Glutamatergic neuron (in vitro differentiated cells): ENCODE data around the gene SULT6B1. TPM values are rescaled to one million over a fixed set of nuclear protein-coding genes. Genes with fewer than 3 reads are reported as not detected.

Experiments used
- DNase-seq: peaks from one replicate; pipeline ENCODE4 v3.0.0; 2022
- H3K27ac Mint-ChIP-seq: one replicate; pipeline ENCODE4 v1.8.0; 2020; ENCODE audit warnings: mild to moderate bottlenecking, mixed read lengths, inconsistent platforms; ENCODE audit not compliant: unreplicated experiment
- H3K27me3 Mint-ChIP-seq: one replicate; pipeline ENCODE4 v1.8.0; 2020; ENCODE audit warnings: mild to moderate bottlenecking, moderate library complexity, mixed read lengths, inconsistent platforms; ENCODE audit not compliant: unreplicated experiment
- H3K36me3 Mint-ChIP-seq: one replicate; pipeline ENCODE4 v1.8.0; 2020; ENCODE audit warnings: mild to moderate bottlenecking, mixed read lengths, inconsistent platforms; ENCODE audit not compliant: unreplicated experiment
- H3K4me1 Mint-ChIP-seq: one replicate; pipeline ENCODE4 v1.8.0; 2020; ENCODE audit warnings: mild to moderate bottlenecking, low read depth, mixed read lengths, inconsistent platforms; ENCODE audit not compliant: unreplicated experiment
- H3K4me3 Mint-ChIP-seq: one replicate; pipeline ENCODE4 v1.8.0; 2020; ENCODE audit warnings: mild to moderate bottlenecking, mixed read lengths, inconsistent platforms; ENCODE audit not compliant: unreplicated experiment
- H3K9me3 Mint-ChIP-seq: one replicate; pipeline ENCODE4 v1.8.0; 2020; ENCODE audit warnings: mild to moderate bottlenecking, moderate library complexity, mixed read lengths, inconsistent platforms; ENCODE audit not compliant: unreplicated experiment
- CTCF ChIP-seq: fragments of 200-600 bp; sonication (generic); IDR thresholded peaks from one replicate; pipeline ENCODE4 v1.5.0; 2021; ENCODE audit not compliant: partially characterized antibody, unreplicated experiment
- total RNA-seq: library from RNA; stranded (reverse); fragmentation: NEBNext Ultra II Directional; extraction: Animal tissue kit (Norgen Biotek cat#: 25700); gene quantifications from one replicate; pipeline ENCODE4 v1.2.1, GENCODE V29; 2021; ENCODE audit not compliant: unreplicated experiment

SULT6B1 gene
- total RNA-seq, 1 donor from 2014 or later, result not detected

GRCh38 chr2:37181726-37182684 lies 6.5 kb downstream of the SULT6B1 start:
- Mint-ChIP-seq H3K4me1 (no peaks in the 10 kb centered on the region), H3K36me3 (no peaks in the 10 kb centered on the region), H3K4me3 (no peak overlapping the region), H3K9me3 (no peaks in the 10 kb centered on the region), H3K27ac (no peak overlapping the region), H3K27me3 (no peaks in the 10 kb centered on the region)
- no peak for DNase-seq
- no peak for TF ChIP-seq CTCF

- Mint-ChIP-seq H3K9me3 (no peaks in the 10 kb centered on the region), H3K4me3 (no peak overlapping the region), H3K27me3 (no peaks in the 10 kb centered on the region), H3K27ac (no peak overlapping the region), H3K4me1 (no peaks in the 10 kb centered on the region), H3K36me3 (no peaks in the 10 kb centered on the region)
- TF ChIP-seq CTCF, result no peak
- no peak for DNase-seq
Observed at GRCh38 chr2:37180640-37181039, 7.8 kb downstream of the SULT6B1 start.

GRCh38 chr2:37180006-37180639 lies 8.3 kb downstream of the SULT6B1 start:
- H3K4me1 Mint-ChIP-seq, result no peaks in the 10 kb centered on the region
- no peak for TF ChIP-seq CTCF
- no peak overlapping the region for H3K4me3 Mint-ChIP-seq
- no peak overlapping the region for H3K27ac Mint-ChIP-seq
- no peaks in the 10 kb centered on the region for H3K9me3 Mint-ChIP-seq
- no peaks in the 10 kb centered on the region for H3K36me3 Mint-ChIP-seq
- DNase-seq, result no peak
- H3K27me3 Mint-ChIP-seq, result no peaks in the 10 kb centered on the region

- Mint-ChIP-seq H3K4me1 (no peaks in the 10 kb centered on the region), H3K4me3 (no peak overlapping the region), H3K27me3 (no peaks in the 10 kb centered on the region), H3K9me3 (no peaks in the 10 kb centered on the region), H3K36me3 (no peaks in the 10 kb centered on the region), H3K27ac (no peak overlapping the region)
- DNase-seq, result no peak
- no peak for TF ChIP-seq CTCF
Observed at GRCh38 chr2:37173741-37174140, 14.7 kb downstream of the SULT6B1 start.

- no peak for TF ChIP-seq CTCF
- no peak for DNase-seq
- H3K36me3 Mint-ChIP-seq, result no peaks in the 10 kb centered on the region
- H3K27me3 Mint-ChIP-seq, result no peaks in the 10 kb centered on the region
- H3K9me3 Mint-ChIP-seq, result no peaks in the 10 kb centered on the region
- H3K4me1 Mint-ChIP-seq, result no peaks in the 10 kb centered on the region
- no peak overlapping the region for H3K27ac Mint-ChIP-seq
- H3K4me3 Mint-ChIP-seq, result no peak overlapping the region
Observed at GRCh38 chr2:37171624-37171950, 16.9 kb downstream of the SULT6B1 start.
